GM06990 (cell line): ENCODE measurements around the gene FEN1.

Source experiments
- DNase-seq: peaks from one replicate; pipeline ENCODE4 v3.0.0-alpha.2; 2011; ENCODE audit not compliant: insufficient read length; ENCODE audit errors: extremely low read depth
- H3K27me3 ChIP-seq: replicated peaks from 2 replicates; pipeline ENCODE4 v1.6.0; 2011; ENCODE audit warnings: low read length; ENCODE audit not compliant: control insufficient read depth, insufficient read depth
- H3K36me3 ChIP-seq: 2 replicates; pipeline ENCODE4 v1.5.1; 2011; ENCODE audit warnings: low read length; ENCODE audit not compliant: control insufficient read depth, insufficient read depth
- H3K4me3 ChIP-seq: replicated peaks from 2 replicates; pipeline ENCODE4 v1.5.1; 2011; ENCODE audit warnings: low read depth, mild to moderate bottlenecking, control low read depth, low read length
- TF ChIP-seq, protein P1 (sequence below): IDR thresholded peaks from 2 replicates; pipeline ENCODE4 v1.5.1; 2011; ENCODE audit warnings: low read length, control low read depth, mild to moderate bottlenecking, inconsistent platforms; ENCODE audit not compliant: insufficient read depth, poor library complexity, severe bottlenecking

The FEN1 gene

GRCh38 chr11:61771985-61772455 is 20.7 kb upstream of the FEN1 start:
- DNase-seq, result no peak
- no peaks in the 10 kb centered on the region for H3K36me3 ChIP-seq

GRCh38 chr11:61773356-61773755 is 19.4 kb upstream of the FEN1 start:
- no peak overlapping the region for H3K4me3 ChIP-seq
- no peaks in the 10 kb centered on the region for H3K27me3 ChIP-seq
- TF ChIP-seq, protein P1, sequence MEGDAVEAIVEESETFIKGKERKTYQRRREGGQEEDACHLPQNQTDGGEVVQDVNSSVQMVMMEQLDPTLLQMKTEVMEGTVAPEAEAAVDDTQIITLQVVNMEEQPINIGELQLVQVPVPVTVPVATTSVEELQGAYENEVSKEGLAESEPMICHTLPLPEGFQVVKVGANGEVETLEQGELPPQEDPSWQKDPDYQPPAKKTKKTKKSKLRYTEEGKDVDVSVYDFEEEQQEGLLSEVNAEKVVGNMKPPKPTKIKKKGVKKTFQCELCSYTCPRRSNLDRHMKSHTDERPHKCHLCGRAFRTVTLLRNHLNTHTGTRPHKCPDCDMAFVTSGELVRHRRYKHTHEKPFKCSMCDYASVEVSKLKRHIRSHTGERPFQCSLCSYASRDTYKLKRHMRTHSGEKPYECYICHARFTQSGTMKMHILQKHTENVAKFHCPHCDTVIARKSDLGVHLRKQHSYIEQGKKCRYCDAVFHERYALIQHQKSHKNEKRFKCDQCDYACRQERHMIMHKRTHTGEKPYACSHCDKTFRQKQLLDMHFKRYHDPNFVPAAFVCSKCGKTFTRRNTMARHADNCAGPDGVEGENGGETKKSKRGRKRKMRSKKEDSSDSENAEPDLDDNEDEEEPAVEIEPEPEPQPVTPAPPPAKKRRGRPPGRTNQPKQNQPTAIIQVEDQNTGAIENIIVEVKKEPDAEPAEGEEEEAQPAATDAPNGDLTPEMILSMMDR, result no peak
- no peak for DNase-seq
- H3K36me3 ChIP-seq, result no peaks in the 10 kb centered on the region

More at GRCh38 chr11:61771985-61772455, 20.7 kb upstream of the FEN1 start:
- H3K4me3 ChIP-seq, result no peak overlapping the region
- H3K27me3 ChIP-seq, result no peaks in the 10 kb centered on the region
- TF ChIP-seq, protein P1, result no peak

- H3K27me3 ChIP-seq, result no peaks in the 10 kb centered on the region
- no peaks in the 10 kb centered on the region for H3K36me3 ChIP-seq
- no peak overlapping the region for H3K4me3 ChIP-seq
- TF ChIP-seq, protein P1, result no peak
- DNase-seq, result no peak
Observed at GRCh38 chr11:61773809-61774208, 18.9 kb upstream of the FEN1 start.

- TF ChIP-seq, protein P1, result no peak
- Histone ChIP-seq H3K4me3 (no peak overlapping the region), H3K36me3 (no peaks in the 10 kb centered on the region), H3K27me3 (no peaks in the 10 kb centered on the region)
- no peak for DNase-seq
Observed at GRCh38 chr11:61774411-61774810, 18.3 kb upstream of the FEN1 start.

GRCh38 chr11:61775106-61775505 is 17.6 kb upstream of the FEN1 start:
- H3K4me3 ChIP-seq, result no peak overlapping the region
- TF ChIP-seq, protein P1, result no peak
- no peak for DNase-seq
- no peaks in the 10 kb centered on the region for H3K27me3 ChIP-seq
- H3K36me3 ChIP-seq, result no peaks in the 10 kb centered on the region
